Measurements from ENCODE around the gene COQ2. TPM values are rescaled to one million over a fixed set of nuclear protein-coding genes. Genes with fewer than 3 reads are reported as not detected.
"Not testable (repeated sequence)": the region's sequence is repeated elsewhere in the genome, so short reads cannot be mapped to it uniquely, and the experiment has no call there.

COQ2 gene
- total RNA-seq, 1 donor from 2014 or later: 27.3 TPM

- intact Hi-C loops (cut with micrococcal nuclease): no loop called here
- Histone ChIP-seq H3K4me3 (no peak overlapping the region), H3K4me1 (no peaks in the 10 kb centered on the region), H3K27ac (replicated peaks) (no peak overlapping the region), H3K27me3 (ENCODE audit: low read depth) (no peaks in the 10 kb centered on the region), H3K9me3 (replicated peaks) (no peaks in the 10 kb centered on the region), H3K36me3 (no peaks in the 10 kb centered on the region)
- DNase-seq: no peak
- no peak for TF ChIP-seq CTCF (IDR thresholded peaks at IDR 0.05; ENCODE audit: borderline replicate concordance)
Measured at GRCh38 chr4:83234902-83235644, 49.5 kb downstream of the COQ2 start.

- intact Hi-C loops (cut with micrococcal nuclease); DNase-seq; H3K36me3 ChIP-seq; H3K9me3 ChIP-seq (replicated peaks); H3K4me1 ChIP-seq; H3K27me3 ChIP-seq (ENCODE audit: low read depth); H3K27ac ChIP-seq (replicated peaks); H3K4me3 ChIP-seq: not testable (repeated sequence)
Measured at GRCh38 chr4:83234387-83234786, 50.2 kb downstream of the COQ2 start.

GRCh38 chr4:83232082-83232481 lies 52.5 kb downstream of the COQ2 start:
- Histone ChIP-seq H3K27ac (replicated peaks) (no peak overlapping the region), H3K36me3 (no peaks in the 10 kb centered on the region), H3K4me3 (no peak overlapping the region), H3K27me3 (ENCODE audit: low read depth) (no peaks in the 10 kb centered on the region), H3K4me1 (no peaks in the 10 kb centered on the region), H3K9me3 (replicated peaks) (no peaks in the 10 kb centered on the region)
- intact Hi-C loops (cut with micrococcal nuclease): no loop called here
- no peak for DNase-seq
- TF ChIP-seq CTCF (IDR thresholded peaks at IDR 0.05; ENCODE audit: borderline replicate concordance): no peak

GRCh38 chr4:83231620-83232076 lies 53.0 kb downstream of the COQ2 start:
- no peak overlapping the region for H3K27ac ChIP-seq (replicated peaks)
- H3K4me1 ChIP-seq: no peaks in the 10 kb centered on the region

GRCh38 chr4:83230928-83231327 lies 53.7 kb downstream of the COQ2 start:
- intact Hi-C loops (cut with micrococcal nuclease): no loop called here
- TF ChIP-seq CTCF (IDR thresholded peaks at IDR 0.05; ENCODE audit: borderline replicate concordance): no peak
- H3K4me3 ChIP-seq: no peak overlapping the region
- H3K36me3 ChIP-seq: no peaks in the 10 kb centered on the region
- no peaks in the 10 kb centered on the region for H3K27me3 ChIP-seq (ENCODE audit: low read depth)
- no peak for DNase-seq
- H3K27ac ChIP-seq (replicated peaks): no peak overlapping the region
- no peaks in the 10 kb centered on the region for H3K4me1 ChIP-seq
- no peaks in the 10 kb centered on the region for H3K9me3 ChIP-seq (replicated peaks)

More at GRCh38 chr4:83231620-83232076, 53.0 kb downstream of the COQ2 start:
- Histone ChIP-seq H3K27me3 (ENCODE audit: low read depth) (no peaks in the 10 kb centered on the region), H3K4me3 (no peak overlapping the region), H3K9me3 (replicated peaks) (no peaks in the 10 kb centered on the region), H3K36me3 (no peaks in the 10 kb centered on the region)
- no peak for DNase-seq
- intact Hi-C loops (cut with micrococcal nuclease): no loop called here
- no peak for TF ChIP-seq CTCF (IDR thresholded peaks at IDR 0.05; ENCODE audit: borderline replicate concordance)

GRCh38 chr4:83229791-83230190 lies 54.8 kb downstream of the COQ2 start:
- Histone ChIP-seq H3K9me3 (replicated peaks) (no peaks in the 10 kb centered on the region), H3K27ac (replicated peaks) (no peak overlapping the region), H3K4me3 (no peak overlapping the region), H3K36me3 (no peaks in the 10 kb centered on the region), H3K27me3 (ENCODE audit: low read depth) (no peaks in the 10 kb centered on the region), H3K4me1 (no peaks in the 10 kb centered on the region)
- DNase-seq: no peak
- no peak for TF ChIP-seq CTCF (IDR thresholded peaks at IDR 0.05; ENCODE audit: borderline replicate concordance)
- intact Hi-C loops (cut with micrococcal nuclease): no loop called here
